WERI-Rb-1 (cell line): Measurements from ENCODE around the gene CXCL6.

Source experiments
- DNase-seq: peaks from one replicate; pipeline ENCODE4 v3.0.0-alpha.2; 2020
- H3K27ac ChIP-seq: fragments of 250-450 bp; sonication (Bioruptor Pico); 2 replicates; pipeline ENCODE4 v1.5.1; 2020; ENCODE audit warnings: mild to moderate bottlenecking, moderate library complexity
- H3K27me3 ChIP-seq: fragments of 250-450 bp; sonication (Bioruptor Pico); 2 replicates; pipeline ENCODE4 v1.5.1; 2021; ENCODE audit warnings: mild to moderate bottlenecking, low read depth, moderate library complexity; ENCODE audit not compliant: insufficient read depth, severe bottlenecking
- H3K36me3 ChIP-seq: fragments of 250-450 bp; sonication (Bioruptor Pico); 2 replicates; pipeline ENCODE4 v1.5.1; 2020; ENCODE audit warnings: mild to moderate bottlenecking, moderate library complexity
- H3K4me3 ChIP-seq: 2 replicates; pipeline ENCODE4 v1.5.1; 2011; ENCODE audit warnings: low read depth, mild to moderate bottlenecking, control low read depth, low read length
- H3K9me3 ChIP-seq: fragments of 250-450 bp; sonication (Bioruptor Pico); 2 replicates; pipeline ENCODE4 v1.5.1; 2021; ENCODE audit warnings: mild to moderate bottlenecking, moderate library complexity; ENCODE audit not compliant: severe bottlenecking
- CTCF ChIP-seq: IDR thresholded peaks from 2 replicates; pipeline ENCODE4 v1.5.1; 2011; ENCODE audit warnings: low read depth, mild to moderate bottlenecking, control low read depth, inconsistent platforms, low read length

Gene CXCL6

GRCh38 chr4:73810191-73810590, 26.3 kb upstream of the CXCL6 start:
- no peak overlapping the region for H3K27ac ChIP-seq
- DNase-seq = no peak
- no peak overlapping the region for H3K4me3 ChIP-seq
- TF ChIP-seq CTCF = no peak
- H3K9me3 ChIP-seq = no peaks in the 10 kb centered on the region
- H3K27me3 ChIP-seq = no peaks in the 10 kb centered on the region
- no peaks in the 10 kb centered on the region for H3K36me3 ChIP-seq

- Histone ChIP-seq H3K27me3 (no peaks in the 10 kb centered on the region), H3K9me3 (no peaks in the 10 kb centered on the region), H3K27ac (no peak overlapping the region), H3K36me3 (no peaks in the 10 kb centered on the region), H3K4me3 (no peak overlapping the region)
- no peak for TF ChIP-seq CTCF
- no peak for DNase-seq
These were observed 24.6 kb upstream of the CXCL6 start for GRCh38 chr4:73811841-73812240.

- H3K27ac ChIP-seq = no peak overlapping the region
- no peaks in the 10 kb centered on the region for H3K27me3 ChIP-seq
- H3K36me3 ChIP-seq = no peaks in the 10 kb centered on the region
- TF ChIP-seq CTCF = no peak
- no peaks in the 10 kb centered on the region for H3K9me3 ChIP-seq
- H3K4me3 ChIP-seq = no peak overlapping the region
- no peak for DNase-seq
These were observed 21.8 kb upstream of the CXCL6 start for GRCh38 chr4:73814679-73815078.

GRCh38 chr4:73815145-73815544, 21.3 kb upstream of the CXCL6 start:
- no peaks in the 10 kb centered on the region for H3K27me3 ChIP-seq
- no peaks in the 10 kb centered on the region for H3K36me3 ChIP-seq
- H3K27ac ChIP-seq = no peak overlapping the region
- no peak for DNase-seq
- TF ChIP-seq CTCF = no peak
- no peak overlapping the region for H3K4me3 ChIP-seq
- H3K9me3 ChIP-seq = no peaks in the 10 kb centered on the region

- H3K27ac ChIP-seq = no peak overlapping the region
- no peaks in the 10 kb centered on the region for H3K27me3 ChIP-seq
- no peaks in the 10 kb centered on the region for H3K36me3 ChIP-seq
- no peak for TF ChIP-seq CTCF
- no peak for DNase-seq
- no peak overlapping the region for H3K4me3 ChIP-seq
- H3K9me3 ChIP-seq = no peaks in the 10 kb centered on the region
These were observed 19.7 kb upstream of the CXCL6 start for GRCh38 chr4:73816814-73817213.

GRCh38 chr4:73817341-73817740, 19.1 kb upstream of the CXCL6 start:
- Histone ChIP-seq H3K36me3 (no peaks in the 10 kb centered on the region), H3K9me3 (no peaks in the 10 kb centered on the region), H3K27me3 (no peaks in the 10 kb centered on the region), H3K27ac (no peak overlapping the region), H3K4me3 (no peak overlapping the region)
- no peak for DNase-seq
- TF ChIP-seq CTCF = no peak
